ENCODE results near the gene ZFYVE27. TPM values are rescaled to one million over a fixed set of nuclear protein-coding genes. Genes with fewer than 3 reads are reported as not detected.

The ZFYVE27 gene
- total RNA-seq, 1 experiment from 2014 or later, result 26.0 TPM

DNA sequence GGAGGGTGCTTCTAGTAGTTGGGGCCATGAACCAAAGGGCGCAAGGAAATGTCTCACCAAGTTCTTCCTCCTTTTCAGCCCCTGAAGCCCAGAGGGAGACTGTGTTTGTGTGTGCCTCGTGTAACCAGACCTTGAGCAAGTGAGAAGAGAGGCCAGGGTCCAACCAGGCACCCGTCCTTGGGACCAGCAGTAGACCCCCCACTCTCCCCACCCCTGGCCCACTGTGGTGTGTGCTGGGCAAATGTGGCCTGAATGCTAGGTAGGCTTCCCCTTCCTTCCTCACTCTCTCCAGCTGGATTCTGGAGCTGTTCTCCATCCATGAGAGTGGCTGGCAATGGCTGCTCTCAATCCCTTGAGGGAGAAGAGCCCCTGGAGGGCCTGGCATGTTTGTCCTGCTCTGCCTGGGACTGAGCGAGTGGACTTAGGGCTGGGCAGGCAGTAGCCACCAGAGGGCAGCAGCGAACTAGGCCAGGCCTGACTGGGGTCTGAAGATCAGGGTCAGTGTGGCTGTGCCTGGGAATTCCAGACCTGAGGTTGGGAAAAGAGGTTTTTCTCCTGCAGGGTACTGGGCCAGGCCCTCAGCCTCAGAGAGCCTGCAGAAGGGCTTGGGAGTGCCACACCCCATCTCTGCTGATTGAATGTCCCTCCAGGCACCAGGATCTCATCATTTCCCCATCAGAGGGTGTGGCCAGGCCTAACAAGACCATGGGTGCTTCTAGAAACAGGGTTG lies 22.4 kb downstream of the ZFYVE27 start (continued):
- TF ChIP-seq, protein P1, sequence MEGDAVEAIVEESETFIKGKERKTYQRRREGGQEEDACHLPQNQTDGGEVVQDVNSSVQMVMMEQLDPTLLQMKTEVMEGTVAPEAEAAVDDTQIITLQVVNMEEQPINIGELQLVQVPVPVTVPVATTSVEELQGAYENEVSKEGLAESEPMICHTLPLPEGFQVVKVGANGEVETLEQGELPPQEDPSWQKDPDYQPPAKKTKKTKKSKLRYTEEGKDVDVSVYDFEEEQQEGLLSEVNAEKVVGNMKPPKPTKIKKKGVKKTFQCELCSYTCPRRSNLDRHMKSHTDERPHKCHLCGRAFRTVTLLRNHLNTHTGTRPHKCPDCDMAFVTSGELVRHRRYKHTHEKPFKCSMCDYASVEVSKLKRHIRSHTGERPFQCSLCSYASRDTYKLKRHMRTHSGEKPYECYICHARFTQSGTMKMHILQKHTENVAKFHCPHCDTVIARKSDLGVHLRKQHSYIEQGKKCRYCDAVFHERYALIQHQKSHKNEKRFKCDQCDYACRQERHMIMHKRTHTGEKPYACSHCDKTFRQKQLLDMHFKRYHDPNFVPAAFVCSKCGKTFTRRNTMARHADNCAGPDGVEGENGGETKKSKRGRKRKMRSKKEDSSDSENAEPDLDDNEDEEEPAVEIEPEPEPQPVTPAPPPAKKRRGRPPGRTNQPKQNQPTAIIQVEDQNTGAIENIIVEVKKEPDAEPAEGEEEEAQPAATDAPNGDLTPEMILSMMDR (IDR thresholded peaks at IDR 0.05), result peak; percentile 76

DNA sequence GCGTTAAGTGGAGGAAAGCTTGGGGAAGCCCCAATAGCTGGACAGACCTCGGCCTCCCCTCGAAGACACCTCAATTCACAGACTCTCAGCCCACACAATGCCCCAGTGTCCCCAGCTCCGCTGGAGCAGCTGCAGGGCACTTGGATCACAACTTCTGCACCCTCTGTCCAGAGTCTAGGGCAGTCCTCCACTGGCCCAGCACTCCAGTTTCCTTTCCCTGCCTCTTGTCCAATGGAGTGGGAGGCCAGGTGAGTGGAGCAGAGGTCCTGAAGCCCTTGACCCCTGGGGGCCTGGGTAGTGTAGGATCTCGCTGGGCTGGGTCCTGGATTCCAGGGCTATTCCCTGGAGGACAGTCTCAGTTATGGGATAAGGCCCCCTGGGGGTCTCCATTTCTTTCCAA lies 23.0 kb downstream of the ZFYVE27 start:
- Mint-ChIP-seq H3K4me3 (no peak overlapping the region), H3K4me1 (peaks cover 17% of the 10 kb centered on the region), H3K27me3 (ENCODE audit: low read depth) (no peaks in the 10 kb centered on the region), H3K27ac (no peak overlapping the region), H3K36me3 (peaks cover 26% of the 10 kb centered on the region), H3K9me3 (no peaks in the 10 kb centered on the region)
- no peak for DNase-seq (ENCODE audit: low spot score)
- POLR2A ChIA-PET, result no interaction called here
- no peak for TF ChIP-seq ATF1 (CRISPR knock-in tag; IDR thresholded peaks at IDR 0.05)
- no peak for ATAC-seq
- CTCF ChIA-PET, result interaction anchor here (0.6 to 3.1 kb wide), 6 partner anchors 12 to 282 kb away, joined by 3 to 10 read pairs (median 4); partner anchors contain the start of gene SFRP5

DNA sequence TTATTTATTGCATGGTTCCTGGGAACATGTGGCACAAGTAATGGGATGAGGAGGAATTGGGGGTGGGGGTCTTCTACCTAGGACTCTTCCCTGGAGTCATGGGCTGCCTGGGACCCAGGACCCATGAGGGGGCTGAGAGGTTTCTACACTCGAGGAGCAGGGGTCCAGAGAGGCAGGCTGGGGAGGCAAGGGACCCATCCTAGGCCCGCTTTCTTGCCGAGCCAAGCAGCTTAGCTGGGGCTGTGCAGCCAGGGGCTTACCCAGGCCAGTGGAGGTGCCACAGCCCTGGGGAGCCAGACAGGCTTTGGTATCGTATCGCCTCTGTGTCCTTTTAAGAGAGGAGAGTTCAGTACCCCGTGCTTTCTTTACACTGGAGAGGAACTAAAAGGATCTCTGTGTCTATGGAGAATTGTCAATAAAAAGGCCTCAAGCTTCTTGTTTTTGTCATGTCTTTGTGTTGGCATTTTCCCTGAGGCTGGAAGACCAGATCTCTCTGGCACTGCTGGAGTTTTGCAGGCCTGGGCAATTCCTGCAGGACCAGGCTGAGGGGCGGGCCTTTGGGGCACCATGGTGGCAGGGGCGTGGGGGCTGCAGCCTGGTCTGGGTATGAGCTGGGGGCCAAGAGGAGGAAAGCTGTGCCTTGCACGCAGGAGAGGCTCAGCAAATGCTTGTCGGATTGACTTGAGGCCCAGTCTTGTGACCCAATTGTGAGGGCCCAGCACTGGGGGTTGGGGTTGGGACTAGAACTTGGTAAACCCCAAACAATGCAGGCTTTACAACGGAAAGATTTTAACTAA lies 23.7 kb downstream of the ZFYVE27 start:
- H3K9me3 Mint-ChIP-seq, result no peaks in the 10 kb centered on the region
- POLR2A ChIA-PET, result no interaction called here

DNA sequence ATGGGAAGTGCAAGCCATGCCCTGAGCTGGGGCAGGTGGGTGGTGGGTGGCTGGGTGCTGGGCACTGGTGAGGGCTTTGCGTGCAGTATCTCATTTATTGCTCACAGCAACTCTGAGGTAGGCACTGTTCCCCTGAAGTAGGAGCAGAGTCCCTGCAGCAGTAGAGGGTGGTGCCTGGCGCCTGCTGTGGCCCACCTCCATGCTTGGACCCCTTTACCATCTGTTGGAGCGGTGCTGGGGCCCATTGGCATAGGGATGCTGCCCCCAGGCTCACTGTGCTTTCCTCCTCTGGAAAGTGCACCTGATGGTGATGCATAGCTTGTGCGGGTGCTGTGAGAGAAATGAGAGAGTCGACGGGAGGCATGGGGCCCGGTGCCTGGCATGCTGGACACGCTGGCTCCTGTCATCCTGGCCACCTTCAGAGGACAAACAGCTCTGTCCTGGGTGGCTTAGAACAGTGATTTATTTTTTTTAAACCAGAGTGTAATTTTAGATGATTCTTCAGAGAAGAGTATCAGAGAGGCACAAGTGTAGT lies 24.5 kb downstream of the ZFYVE27 start:
- POLR2A ChIA-PET, result no interaction called here
- DNase-seq (ENCODE audit: low spot score) (no peak), ATAC-seq (no peak)
- no peaks in the 10 kb centered on the region for H3K27me3 Mint-ChIP-seq (ENCODE audit: low read depth)
- H3K36me3 Mint-ChIP-seq, result peaks cover 20% of the 10 kb centered on the region
- no peaks in the 10 kb centered on the region for H3K9me3 Mint-ChIP-seq
- H3K4me3 Mint-ChIP-seq, result no peak overlapping the region
- TF ChIP-seq ZNF396 (CRISPR knock-in tag; IDR thresholded peaks at IDR 0.05; ENCODE audit: borderline replicate concordance), result no peak
- no peak for TF ChIP-seq NR2C2 (CRISPR knock-in tag; IDR thresholded peaks at IDR 0.05)
- TF ChIP-seq NFYB (CRISPR knock-in tag; conservative IDR thresholded peaks at IDR 0.05; ENCODE audit: low read depth), result no peak
- TF ChIP-seq ZNF232 (CRISPR knock-in tag; IDR thresholded peaks at IDR 0.05), result no peak
- TF ChIP-seq ESRRA (CRISPR knock-in tag; IDR thresholded peaks at IDR 0.05; ENCODE audit: borderline replicate concordance), result no peak
- TF ChIP-seq, protein P2, sequence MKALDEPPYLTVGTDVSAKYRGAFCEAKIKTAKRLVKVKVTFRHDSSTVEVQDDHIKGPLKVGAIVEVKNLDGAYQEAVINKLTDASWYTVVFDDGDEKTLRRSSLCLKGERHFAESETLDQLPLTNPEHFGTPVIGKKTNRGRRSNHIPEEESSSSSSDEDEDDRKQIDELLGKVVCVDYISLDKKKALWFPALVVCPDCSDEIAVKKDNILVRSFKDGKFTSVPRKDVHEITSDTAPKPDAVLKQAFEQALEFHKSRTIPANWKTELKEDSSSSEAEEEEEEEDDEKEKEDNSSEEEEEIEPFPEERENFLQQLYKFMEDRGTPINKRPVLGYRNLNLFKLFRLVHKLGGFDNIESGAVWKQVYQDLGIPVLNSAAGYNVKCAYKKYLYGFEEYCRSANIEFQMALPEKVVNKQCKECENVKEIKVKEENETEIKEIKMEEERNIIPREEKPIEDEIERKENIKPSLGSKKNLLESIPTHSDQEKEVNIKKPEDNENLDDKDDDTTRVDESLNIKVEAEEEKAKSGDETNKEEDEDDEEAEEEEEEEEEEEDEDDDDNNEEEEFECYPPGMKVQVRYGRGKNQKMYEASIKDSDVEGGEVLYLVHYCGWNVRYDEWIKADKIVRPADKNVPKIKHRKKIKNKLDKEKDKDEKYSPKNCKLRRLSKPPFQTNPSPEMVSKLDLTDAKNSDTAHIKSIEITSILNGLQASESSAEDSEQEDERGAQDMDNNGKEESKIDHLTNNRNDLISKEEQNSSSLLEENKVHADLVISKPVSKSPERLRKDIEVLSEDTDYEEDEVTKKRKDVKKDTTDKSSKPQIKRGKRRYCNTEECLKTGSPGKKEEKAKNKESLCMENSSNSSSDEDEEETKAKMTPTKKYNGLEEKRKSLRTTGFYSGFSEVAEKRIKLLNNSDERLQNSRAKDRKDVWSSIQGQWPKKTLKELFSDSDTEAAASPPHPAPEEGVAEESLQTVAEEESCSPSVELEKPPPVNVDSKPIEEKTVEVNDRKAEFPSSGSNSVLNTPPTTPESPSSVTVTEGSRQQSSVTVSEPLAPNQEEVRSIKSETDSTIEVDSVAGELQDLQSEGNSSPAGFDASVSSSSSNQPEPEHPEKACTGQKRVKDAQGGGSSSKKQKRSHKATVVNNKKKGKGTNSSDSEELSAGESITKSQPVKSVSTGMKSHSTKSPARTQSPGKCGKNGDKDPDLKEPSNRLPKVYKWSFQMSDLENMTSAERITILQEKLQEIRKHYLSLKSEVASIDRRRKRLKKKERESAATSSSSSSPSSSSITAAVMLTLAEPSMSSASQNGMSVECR (CRISPR knock-in tag; IDR thresholded peaks at IDR 0.05; ENCODE audit: borderline replicate concordance), result no peak
- TF ChIP-seq, protein P3, sequence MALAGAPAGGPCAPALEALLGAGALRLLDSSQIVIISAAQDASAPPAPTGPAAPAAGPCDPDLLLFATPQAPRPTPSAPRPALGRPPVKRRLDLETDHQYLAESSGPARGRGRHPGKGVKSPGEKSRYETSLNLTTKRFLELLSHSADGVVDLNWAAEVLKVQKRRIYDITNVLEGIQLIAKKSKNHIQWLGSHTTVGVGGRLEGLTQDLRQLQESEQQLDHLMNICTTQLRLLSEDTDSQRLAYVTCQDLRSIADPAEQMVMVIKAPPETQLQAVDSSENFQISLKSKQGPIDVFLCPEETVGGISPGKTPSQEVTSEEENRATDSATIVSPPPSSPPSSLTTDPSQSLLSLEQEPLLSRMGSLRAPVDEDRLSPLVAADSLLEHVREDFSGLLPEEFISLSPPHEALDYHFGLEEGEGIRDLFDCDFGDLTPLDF (CRISPR knock-in tag; IDR thresholded peaks at IDR 0.05), result no peak
- TF ChIP-seq TEAD1 (CRISPR knock-in tag; IDR thresholded peaks at IDR 0.05), result no peak
- TF ChIP-seq, protein P4, sequence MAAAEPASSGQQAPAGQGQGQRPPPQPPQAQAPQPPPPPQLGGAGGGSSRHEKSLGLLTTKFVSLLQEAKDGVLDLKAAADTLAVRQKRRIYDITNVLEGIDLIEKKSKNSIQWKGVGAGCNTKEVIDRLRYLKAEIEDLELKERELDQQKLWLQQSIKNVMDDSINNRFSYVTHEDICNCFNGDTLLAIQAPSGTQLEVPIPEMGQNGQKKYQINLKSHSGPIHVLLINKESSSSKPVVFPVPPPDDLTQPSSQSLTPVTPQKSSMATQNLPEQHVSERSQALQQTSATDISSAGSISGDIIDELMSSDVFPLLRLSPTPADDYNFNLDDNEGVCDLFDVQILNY (CRISPR knock-in tag; IDR thresholded peaks at IDR 0.05), result no peak
- no peak overlapping the region for H3K27ac Mint-ChIP-seq
- CTCF ChIA-PET, result interaction anchor here (2.2 to 3.1 kb wide), 3 partner anchors 31 to 108 kb away, joined by 10 to 11 read pairs (median 10); no protein-coding TSS in a partner anchor
- H3K4me1 Mint-ChIP-seq, result peaks cover 17% of the 10 kb centered on the region

More for the DNA sequence above, 23.7 kb downstream of the ZFYVE27 start:
- ATAC-seq (no peak), DNase-seq (ENCODE audit: low spot score) (no peak)
- no peak overlapping the region for H3K27ac Mint-ChIP-seq
- H3K4me1 Mint-ChIP-seq, result peaks cover 17% of the 10 kb centered on the region
- CTCF ChIA-PET, result interaction anchor here (0.7 to 3.1 kb wide), 4 partner anchors 16 to 281 kb away, joined by 3 to 10 read pairs (median 4); no protein-coding TSS in a partner anchor
- H3K27me3 Mint-ChIP-seq (ENCODE audit: low read depth), result no peaks in the 10 kb centered on the region
- no peak overlapping the region for H3K4me3 Mint-ChIP-seq
- peaks cover 22% of the 10 kb centered on the region for H3K36me3 Mint-ChIP-seq
- TF ChIP-seq ZBTB21 (CRISPR knock-in tag; IDR thresholded peaks at IDR 0.05; ENCODE audit: borderline replicate concordance), result no peak
- no peak for TF ChIP-seq JAZF1 (CRISPR knock-in tag; IDR thresholded peaks at IDR 0.05)
- TF ChIP-seq, protein P5, sequence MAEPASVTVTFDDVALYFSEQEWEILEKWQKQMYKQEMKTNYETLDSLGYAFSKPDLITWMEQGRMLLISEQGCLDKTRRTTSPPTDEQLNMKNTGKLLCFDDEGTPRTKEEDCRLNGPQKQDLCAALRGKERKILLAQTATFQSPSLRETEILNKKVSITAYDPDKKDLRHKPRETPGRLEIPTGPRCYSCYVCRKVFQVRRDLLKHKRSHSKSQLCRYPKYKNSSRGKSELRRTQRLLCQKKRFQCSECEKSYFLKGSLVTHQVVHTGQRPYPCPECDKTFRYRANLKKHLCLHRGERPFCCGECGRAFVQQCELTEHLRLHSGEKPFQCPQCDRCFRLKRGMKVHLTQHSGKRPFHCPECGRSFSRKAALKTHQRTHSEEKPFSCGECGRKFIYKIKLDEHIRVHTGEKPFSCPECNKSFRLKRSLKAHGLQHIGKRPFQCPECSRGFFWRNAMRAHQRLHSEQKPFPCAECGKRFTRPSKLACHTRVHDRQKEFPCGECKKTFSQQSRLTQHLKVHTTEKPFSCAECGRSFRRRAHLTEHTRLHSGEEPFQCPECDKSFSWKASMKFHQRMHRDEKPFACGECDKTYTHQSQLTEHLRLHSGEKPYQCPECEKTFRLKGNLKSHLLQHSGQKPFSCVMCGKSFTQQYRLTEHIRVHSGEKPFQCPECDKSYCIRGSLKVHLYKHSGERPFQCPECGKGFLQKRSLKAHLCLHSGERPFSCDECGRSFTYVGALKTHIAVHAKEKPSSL (CRISPR knock-in tag; conservative IDR thresholded peaks at IDR 0.05), result no peak
- TF ChIP-seq, protein P6, sequence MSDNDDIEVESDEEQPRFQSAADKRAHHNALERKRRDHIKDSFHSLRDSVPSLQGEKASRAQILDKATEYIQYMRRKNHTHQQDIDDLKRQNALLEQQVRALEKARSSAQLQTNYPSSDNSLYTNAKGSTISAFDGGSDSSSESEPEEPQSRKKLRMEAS (CRISPR knock-in tag; IDR thresholded peaks at IDR 0.05), result no peak
- no peak for TF ChIP-seq NR3C1 (CRISPR knock-in tag; conservative IDR thresholded peaks at IDR 0.05; ENCODE audit: low read depth)
- TF ChIP-seq TEAD1 (CRISPR knock-in tag; IDR thresholded peaks at IDR 0.05), result no peak

Data from WTC11 (cell line).